SK-N-SH treated with all-trans-retinoic acid at 6 μM for 48 hours (cell line): ENCODE measurements around the gene USP22.

Experiments used
- ATAC-seq: fragments of 200-7000 bp; cut with Tn5 transposase; 3 replicates; pipeline ENCODE4 v1.9.1; 2020; ENCODE audit warnings: mild to moderate bottlenecking, moderate library complexity
- ARNTL ChIP-seq: fragments of 450-650 bp; formaldehyde crosslinking; IDR thresholded peaks from 2 replicates; pipeline ENCODE4 v1.5.0; 2020; ENCODE audit warnings: low read depth, mild to moderate bottlenecking, moderate library complexity, borderline replicate concordance
- BACH2 ChIP-seq: fragments of 250-450 bp; sonication (Bioruptor Pico); IDR thresholded peaks from 2 replicates; pipeline ENCODE4 v1.9.0; 2021; ENCODE audit warnings: mild to moderate bottlenecking, borderline replicate concordance
- CREB5 ChIP-seq: fragments of 250-450 bp; sonication (Bioruptor Pico); IDR thresholded peaks from 2 replicates; pipeline ENCODE4 v1.5.1; 2020; ENCODE audit warnings: low read depth, mild to moderate bottlenecking, moderate library complexity
- CSDC2 ChIP-seq: fragments of 250-450 bp; sonication (Bioruptor Pico); IDR thresholded peaks from 2 replicates; pipeline ENCODE4 v1.5.0; 2020; ENCODE audit warnings: mild to moderate bottlenecking, moderate library complexity
- CSRNP3 ChIP-seq: fragments of 250-450 bp; sonication (Bioruptor Pico); IDR thresholded peaks from 2 replicates; pipeline ENCODE4 v1.5.1; 2021; ENCODE audit warnings: mild to moderate bottlenecking, moderate library complexity
- GLIS3 ChIP-seq: fragments of 250-450 bp; sonication (Bioruptor Pico); IDR thresholded peaks from 2 replicates; pipeline ENCODE4 v1.5.0; 2020; ENCODE audit warnings: mild to moderate bottlenecking, moderate library complexity
- PATZ1 ChIP-seq: fragments of 250-450 bp; sonication (Bioruptor Pico); IDR thresholded peaks from 2 replicates; pipeline ENCODE4 v1.8.0; 2020; ENCODE audit warnings: mild to moderate bottlenecking, moderate library complexity, borderline replicate concordance
- POU6F1 ChIP-seq: fragments of 250-450 bp; sonication (Bioruptor Pico); IDR thresholded peaks from 2 replicates; pipeline ENCODE4 v1.8.0; 2021; ENCODE audit warnings: low read depth, mild to moderate bottlenecking, moderate library complexity, borderline replicate concordance
- PPARA ChIP-seq: fragments of 250-450 bp; sonication (Bioruptor Pico); IDR thresholded peaks from 2 replicates; pipeline ENCODE4 v1.5.0; 2020; ENCODE audit warnings: mild to moderate bottlenecking, borderline replicate concordance
- RARB ChIP-seq: fragments of 250-450 bp; sonication (Bioruptor Pico); IDR thresholded peaks from 2 replicates; pipeline ENCODE4 v1.8.0; 2021; ENCODE audit warnings: mild to moderate bottlenecking, moderate library complexity
- SNAI2 ChIP-seq: fragments of 250-450 bp; sonication (Bioruptor Pico); IDR thresholded peaks from 2 replicates; pipeline ENCODE4 v1.5.0; 2020; ENCODE audit warnings: mild to moderate bottlenecking, moderate library complexity
- TCF4 ChIP-seq: fragments of 250-450 bp; sonication (Bioruptor Pico); IDR thresholded peaks from 2 replicates; pipeline ENCODE4 v1.8.0; 2021; ENCODE audit warnings: mild to moderate bottlenecking, moderate library complexity, borderline replicate concordance
- TOX ChIP-seq: fragments of 250-450 bp; sonication (Bioruptor Pico); IDR thresholded peaks from 2 replicates; pipeline ENCODE4 v1.8.0; 2021; ENCODE audit warnings: mild to moderate bottlenecking, moderate library complexity, borderline replicate concordance
- ZC3H10 ChIP-seq: fragments of 250-450 bp; sonication (Bioruptor Pico); IDR thresholded peaks from 2 replicates; pipeline ENCODE4 v1.5.1; 2021; ENCODE audit warnings: mild to moderate bottlenecking, moderate library complexity
- ZFP3 ChIP-seq: fragments of 250-450 bp; sonication (Bioruptor Pico); IDR thresholded peaks from 2 replicates; pipeline ENCODE4 v1.5.0; 2020; ENCODE audit warnings: mild to moderate bottlenecking, moderate library complexity
- ZFP30 ChIP-seq: fragments of 450-650 bp; formaldehyde crosslinking; IDR thresholded peaks from 2 replicates; pipeline ENCODE4 v1.5.0; 2022; ENCODE audit warnings: mild to moderate bottlenecking, moderate library complexity
- ZNF565 ChIP-seq: fragments of 450-650 bp; formaldehyde crosslinking; conservative IDR thresholded peaks from 2 replicates; pipeline ENCODE4 v1.5.0; 2020; ENCODE audit warnings: low read depth, mild to moderate bottlenecking, moderate library complexity
- ZNF70 ChIP-seq: fragments of 450-650 bp; formaldehyde crosslinking; IDR thresholded peaks from 2 replicates; pipeline ENCODE4 v1.5.0; 2020; ENCODE audit warnings: mild to moderate bottlenecking, moderate library complexity

The USP22 gene

GRCh38 chr17:21005367-21005766 is 37.4 kb downstream of the USP22 start:
- TF ChIP-seq ZFP3 (CRISPR knock-in tag) (no peak), POU6F1 (no peak), TOX (CRISPR knock-in tag) (no peak), RARB (CRISPR knock-in tag) (no peak), GLIS3 (no peak), PATZ1 (CRISPR knock-in tag) (no peak), ZNF565 (CRISPR knock-in tag) (no peak), TCF4 (no peak), ZFP30 (CRISPR knock-in tag) (no peak), BACH2 (CRISPR knock-in tag) (no peak), SNAI2 (CRISPR knock-in tag) (no peak), PPARA (CRISPR knock-in tag) (no peak), ZC3H10 (no peak), ZNF70 (CRISPR knock-in tag) (no peak), CSRNP3 (CRISPR knock-in tag) (no peak)

GRCh38 chr17:21004016-21004930 is 38.5 kb downstream of the USP22 start:
- TF ChIP-seq PATZ1 (CRISPR knock-in tag) (no peak), BACH2 (CRISPR knock-in tag) (no peak), ZFP30 (CRISPR knock-in tag) (no peak), CREB5 (CRISPR knock-in tag) (no peak), ZC3H10 (no peak), TOX (CRISPR knock-in tag) (no peak), ZFP3 (CRISPR knock-in tag) (no peak), ZNF565 (CRISPR knock-in tag) (no peak)
- ATAC-seq, result no peak

More at GRCh38 chr17:21005367-21005766, 37.4 kb downstream of the USP22 start:
- ATAC-seq, result no peak

GRCh38 chr17:21003007-21003621 is 39.7 kb downstream of the USP22 start:
- TF ChIP-seq CREB5 (CRISPR knock-in tag) (no peak), CSDC2 (CRISPR knock-in tag) (no peak), ARNTL (CRISPR knock-in tag) (no peak)
- ATAC-seq, result no peak
